Ovary (tissue), 9 donors: ENCODE results near the gene COL5A1. TPM values are rescaled to one million over a fixed set of nuclear protein-coding genes. Genes with fewer than 3 reads are reported as not detected.

Source experiments
- DNase-seq, 5 donors: peaks; one replicate each; pipeline ENCODE4 v3.0.0-alpha.2; 2019 to 2020
- H3K27ac ChIP-seq, 2 donors: fragments of 200-600 bp; one replicate each; pipeline versions ENCODE4 v1.5.1 to v1.8.0; 2019 to 2022
- H3K27me3 ChIP-seq: fragments of 200-600 bp; one replicate; pipeline ENCODE4 v1.8.0; 2022
- H3K36me3 ChIP-seq: fragments of 200-600 bp; sonication (generic); one replicate; pipeline ENCODE4 v1.5.1; 2019
- H3K4me1 ChIP-seq: one replicate; pipeline ENCODE4 v1.8.1; 2013; ENCODE audit warnings: mild to moderate bottlenecking, moderate library complexity; ENCODE audit not compliant: insufficient read depth
- H3K4me3 ChIP-seq: fragments of 200-600 bp; sonication (generic); one replicate; pipeline ENCODE4 v1.5.1; 2017
- H3K9me3 ChIP-seq, 2 donors: fragments of 200-600 bp in 1 of 2; sonication (generic) in 1 of 2; one replicate each; pipeline versions ENCODE4 v1.5.1 to v1.8.1; 2013 to 2019; ENCODE audit warnings: mild to moderate bottlenecking in 1 of 2, moderate library complexity in 1 of 2
- EP300 ChIP-seq: sonication (generic); formaldehyde crosslinking; IDR thresholded peaks from one replicate; pipeline ENCODE4 v1.6.1; 2017; ENCODE audit warnings: antibody characterized with exemption
- POLR2A ChIP-seq: fragments of 450-650 bp; IDR thresholded peaks from one replicate; pipeline ENCODE4 v1.6.1; 2017; ENCODE audit warnings: antibody characterized with exemption, mild to moderate bottlenecking, moderate library complexity
- WGBS, 3 donors: extraction: QIAGEN DNeasy Blood & Tissue Kit in 1 of 3; methylation state at CpG; one replicate each; pipeline versions ENCODE4 v1.1.5 to v1.1.7; 2013 to 2017; 5-methylcytosine and 5-hydroxymethylcytosine counted together
- intact Hi-C, 4 donors: fragments of 100-400 bp; cut with DNase I; formaldehyde crosslinking; loops; one replicate each; pipeline versions ENCODE4 v1.11.0 to v1.15.1; 2022 to 2023
- polyA plus RNA-seq, 2 donors: library from polyadenylated mRNA; stranded (reverse); fragments of 200-250 nt in 1 of 2; fragments of 350-450 nt in 1 of 2; fragmentation: Illumina TruSeq in 1 of 2; extraction: RNeasy Lipid Tissue Mini Kit (QIAGEN cat#74804) in 1 of 2; gene quantifications; one replicate each; pipeline ENCODE4 v1.2.3, GENCODE V29; 2013 to 2014
- total RNA-seq, 7 donors: library from RNA; depleted of rRNA in 2 of 7; stranded (reverse); fragments of >200 nt in 2 of 7; fragmentation: NEBNext Ultra II Directional in 3 of 7; extraction: Animal tissue kit (Norgen Biotek cat#: 25700) in 3 of 7; gene quantifications; one replicate each; pipeline versions ENCODE4 v1.1.0 to v1.2.4, GENCODE V29; 2016 to 2023
- TF ChIP-seq, protein P1 (sequence below), 3 donors: fragments of 450-650 bp in 2 of 3; fragments of 200-600 bp in 1 of 3; IDR thresholded peaks; one replicate each; pipeline versions ENCODE4 v1.5.1 to v1.8.0; 2016 to 2022; ENCODE audit warnings: antibody characterized with exemption in 3 of 3, mild to moderate bottlenecking in 1 of 3
- donor health status: DM: no; HTN: no; CAD: no; lungs with moderate emphysema.
- donor health status: DM: no; HTN: no; CAD: no.
- donor health status: Bipolar disorder and iron deficiency.
- donor health status: DM: yes; HTN: yes; CAD: no.
- donor health status: DM: no; HTN: no; CAD: no.
- donor health status: DM: yes; HTN: yes; CAD: no.

The COL5A1 gene
- total and polyA plus RNA-seq, 9 donors, result 28.1 to 117 (median 54.6) TPM

DNA sequence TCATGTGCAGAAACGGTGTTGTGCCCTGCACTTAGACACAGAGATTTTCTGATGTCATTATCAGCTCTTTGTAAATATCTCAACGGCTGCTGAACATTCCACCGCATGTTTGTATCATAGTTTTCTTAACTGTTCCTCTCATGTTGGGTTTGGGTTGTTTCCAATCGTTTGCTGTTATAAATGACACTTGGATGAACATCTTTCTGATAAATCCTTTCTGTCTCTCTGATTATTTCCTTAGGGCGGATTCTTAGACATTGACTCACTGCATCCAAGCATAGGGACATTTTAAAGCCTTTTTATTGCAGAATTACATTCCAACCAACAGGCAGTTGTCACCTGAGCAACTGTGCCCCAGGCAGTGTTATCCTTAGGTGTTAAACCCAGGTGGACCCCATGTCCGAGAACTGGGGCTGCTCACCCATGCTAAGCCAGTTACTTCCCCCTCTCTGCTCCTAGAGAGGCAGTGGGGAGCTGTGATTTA, 28.5 kb downstream of the COL5A1 start:
- TF ChIP-seq, protein P1, sequence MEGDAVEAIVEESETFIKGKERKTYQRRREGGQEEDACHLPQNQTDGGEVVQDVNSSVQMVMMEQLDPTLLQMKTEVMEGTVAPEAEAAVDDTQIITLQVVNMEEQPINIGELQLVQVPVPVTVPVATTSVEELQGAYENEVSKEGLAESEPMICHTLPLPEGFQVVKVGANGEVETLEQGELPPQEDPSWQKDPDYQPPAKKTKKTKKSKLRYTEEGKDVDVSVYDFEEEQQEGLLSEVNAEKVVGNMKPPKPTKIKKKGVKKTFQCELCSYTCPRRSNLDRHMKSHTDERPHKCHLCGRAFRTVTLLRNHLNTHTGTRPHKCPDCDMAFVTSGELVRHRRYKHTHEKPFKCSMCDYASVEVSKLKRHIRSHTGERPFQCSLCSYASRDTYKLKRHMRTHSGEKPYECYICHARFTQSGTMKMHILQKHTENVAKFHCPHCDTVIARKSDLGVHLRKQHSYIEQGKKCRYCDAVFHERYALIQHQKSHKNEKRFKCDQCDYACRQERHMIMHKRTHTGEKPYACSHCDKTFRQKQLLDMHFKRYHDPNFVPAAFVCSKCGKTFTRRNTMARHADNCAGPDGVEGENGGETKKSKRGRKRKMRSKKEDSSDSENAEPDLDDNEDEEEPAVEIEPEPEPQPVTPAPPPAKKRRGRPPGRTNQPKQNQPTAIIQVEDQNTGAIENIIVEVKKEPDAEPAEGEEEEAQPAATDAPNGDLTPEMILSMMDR (IDR thresholded peaks at IDR 0.05), result no peak
- TF ChIP-seq POLR2A (no peak), EP300 (no peak)
- Histone ChIP-seq H3K36me3 (no peaks in the 10 kb centered on the region), H3K27ac (no peak overlapping the region), H3K9me3 (no peaks in the 10 kb centered on the region), H3K27me3 (no peaks in the 10 kb centered on the region), H3K4me3 (no peak overlapping the region), H3K4me1 (peaks cover 28% of the 10 kb centered on the region)
- 18 to 21% (median 19%) methylated on average over 6 of the region's 6 CpGs for WGBS, 3 donors
- intact Hi-C loops, result no loop called here
- no peak for DNase-seq

DNA sequence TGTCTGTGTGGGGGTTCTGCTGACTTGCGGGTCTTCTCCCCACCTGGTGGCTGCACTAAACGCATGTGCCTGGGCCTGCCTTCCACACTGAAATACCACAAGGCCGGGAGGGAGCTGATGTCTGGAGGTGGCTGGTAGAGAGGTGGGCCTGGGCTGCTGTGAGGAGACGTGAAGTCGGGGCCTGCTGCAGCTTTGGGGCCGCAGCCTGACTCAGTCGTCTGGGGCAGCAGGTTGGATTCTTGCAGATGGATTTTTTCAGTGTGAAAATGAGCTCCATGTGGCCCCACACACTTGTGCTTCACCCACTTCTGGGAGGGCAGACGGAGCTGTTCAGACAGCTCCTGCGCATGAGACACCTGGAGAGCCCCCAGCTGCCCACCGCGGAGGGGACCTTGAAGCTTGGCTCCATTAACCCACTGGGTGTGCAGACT, 29.3 kb downstream of the COL5A1 start:
- H3K27me3 ChIP-seq, result no peaks in the 10 kb centered on the region
- no peak overlapping the region for H3K27ac ChIP-seq
- WGBS, 3 donors, result 19 to 43% (median 26%) methylated on average over 11 of the region's 11 CpGs
- peak in 3 of 5 donors; percentile 10 to 42 (median 29) for DNase-seq
- no peaks in the 10 kb centered on the region for H3K36me3 ChIP-seq
- H3K4me1 ChIP-seq, result peaks cover 28% of the 10 kb centered on the region
- intact Hi-C loops, result no loop called here
- H3K4me3 ChIP-seq, result no peak overlapping the region
- no peaks in the 10 kb centered on the region for H3K9me3 ChIP-seq
- TF ChIP-seq, protein P1 (IDR thresholded peaks at IDR 0.05), result no peak
- TF ChIP-seq EP300 (no peak), POLR2A (no peak)

DNA sequence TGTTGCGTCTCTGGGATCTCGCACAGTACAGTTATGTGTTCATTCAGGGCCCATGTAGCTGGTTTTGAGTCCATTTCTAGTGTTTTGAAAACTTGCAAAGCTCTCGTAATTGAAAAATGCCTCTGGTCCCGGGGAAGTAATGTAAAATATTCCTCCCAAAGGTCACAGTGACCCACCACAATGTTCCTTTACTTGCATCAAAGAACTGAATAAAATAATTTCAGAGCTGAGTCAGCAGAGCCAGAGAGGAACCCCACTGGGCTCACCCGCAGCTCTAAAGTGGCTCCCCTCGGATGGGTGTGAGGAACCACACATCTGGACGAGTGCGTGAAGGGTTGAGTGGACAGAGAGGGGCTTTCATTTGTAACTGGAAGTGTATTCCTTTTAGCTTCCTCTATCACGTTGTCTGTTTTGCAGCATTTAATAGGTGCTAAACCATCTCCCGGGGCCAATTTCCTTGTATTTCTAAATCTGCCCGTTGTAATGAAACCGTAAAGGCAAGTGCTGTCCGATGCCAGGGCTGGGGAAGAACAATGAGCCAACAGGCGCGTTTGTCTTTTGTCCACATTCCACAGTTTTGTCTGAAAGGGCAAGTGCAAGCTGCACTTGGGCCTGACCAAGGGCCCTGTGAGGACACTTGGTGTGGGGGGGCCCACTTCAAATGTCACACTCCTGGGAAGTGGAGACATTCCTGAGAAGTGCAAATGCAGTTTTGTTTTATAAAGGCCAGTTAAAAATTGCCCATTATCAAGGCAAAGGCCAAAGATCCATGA, 29.9 kb downstream of the COL5A1 start:
- Histone ChIP-seq H3K27ac (no peak overlapping the region), H3K27me3 (no peaks in the 10 kb centered on the region), H3K4me1 (peaks cover 25% of the 10 kb centered on the region), H3K9me3 (no peaks in the 10 kb centered on the region), H3K4me3 (no peak overlapping the region), H3K36me3 (no peaks in the 10 kb centered on the region)
- WGBS, 3 donors, result 15 to 21% (median 20%) methylated on average over 15 of the region's 15 CpGs
- peak in 3 of 5 donors; percentile 8 to 39 (median 21) for DNase-seq
- TF ChIP-seq, protein P1 (IDR thresholded peaks at IDR 0.05), result no peak
- TF ChIP-seq EP300, result no peak
- TF ChIP-seq POLR2A, result no peak
- intact Hi-C loops, result no loop called here

DNA sequence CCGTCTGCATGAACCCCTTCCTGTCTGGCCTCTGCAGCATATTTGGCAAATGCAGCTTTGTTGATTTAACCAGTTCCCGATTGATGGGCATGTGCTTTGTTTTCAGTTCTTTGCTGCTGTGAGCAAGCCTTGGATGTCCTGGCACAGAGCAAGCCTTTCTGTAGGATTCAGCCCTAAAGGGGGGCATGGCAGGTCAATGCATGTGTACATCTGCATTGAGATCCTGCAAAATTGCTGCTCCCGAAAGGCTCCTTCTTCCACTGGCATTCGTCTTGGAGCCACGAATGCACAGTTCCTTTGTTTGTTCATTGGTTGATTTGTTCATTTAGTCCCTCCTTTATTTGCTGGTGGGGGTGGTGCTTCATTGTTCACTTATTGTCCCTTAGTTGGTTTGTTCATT, 34.8 kb downstream of the COL5A1 start:
- 61 to 69% (median 66%) methylated on average over 5 of the region's 5 CpGs for WGBS, 3 donors
- no peaks in the 10 kb centered on the region for H3K27me3 ChIP-seq
- no peak for TF ChIP-seq POLR2A
- peaks cover 22% of the 10 kb centered on the region for H3K4me1 ChIP-seq
- no peak overlapping the region for H3K4me3 ChIP-seq
- no peaks in the 10 kb centered on the region for H3K36me3 ChIP-seq
- no peak for DNase-seq
- H3K27ac ChIP-seq, result no peak overlapping the region
- intact Hi-C loops, result no loop called here
- H3K9me3 ChIP-seq, result no peaks in the 10 kb centered on the region

DNA sequence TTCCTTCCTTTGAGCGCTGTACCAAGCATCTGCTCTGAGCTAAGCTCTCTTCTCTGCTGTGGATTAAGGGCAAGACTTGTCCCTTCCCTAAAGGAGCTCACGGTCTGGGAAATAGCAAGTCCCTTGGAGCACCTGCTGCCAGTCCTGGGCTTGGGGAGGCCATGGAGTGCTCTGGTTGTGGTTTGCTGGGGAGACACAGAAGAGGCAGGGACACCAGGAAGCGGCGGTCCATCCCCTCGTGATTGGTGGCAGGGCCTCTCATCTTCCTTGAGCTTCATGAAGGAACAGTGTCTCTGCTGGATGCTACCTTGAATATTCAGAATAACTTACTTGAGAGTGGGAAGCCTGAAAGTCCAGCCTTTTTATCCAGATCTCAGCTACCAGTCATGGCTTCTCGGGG, 35.3 kb downstream of the COL5A1 start:
- intact Hi-C loops, result no loop called here
- Histone ChIP-seq H3K9me3 (no peaks in the 10 kb centered on the region), H3K4me3 (no peak overlapping the region), H3K27me3 (no peaks in the 10 kb centered on the region), H3K4me1 (peaks cover 18% of the 10 kb centered on the region), H3K27ac (no peak overlapping the region), H3K36me3 (no peaks in the 10 kb centered on the region)
- WGBS, 3 donors, result 92 to 94% (median 94%) methylated on average over 6 of the region's 6 CpGs
- TF ChIP-seq, protein P1 (IDR thresholded peaks at IDR 0.05), result no peak
- TF ChIP-seq EP300, result no peak
- peak in 1 of 5 donors; percentile 18 for DNase-seq
